Testis (tissue), 3 donors: ENCODE results near the gene ARHGAP30. TPM values are rescaled to one million over a fixed set of nuclear protein-coding genes. Genes with fewer than 3 reads are reported as not detected.

Source experiments
- DNase-seq: peaks from one replicate; pipeline ENCODE4 v3.0.0-alpha.2; 2019
- H3K27ac ChIP-seq, 2 donors: fragments of 200-600 bp; sonication (generic); one replicate each; pipeline ENCODE4 v1.5.1; 2019
- H3K27me3 ChIP-seq: fragments of 200-600 bp; sonication (generic); one replicate; pipeline ENCODE4 v1.5.1; 2019
- H3K36me3 ChIP-seq: fragments of 200-600 bp; sonication (generic); one replicate; pipeline ENCODE4 v1.5.1; 2017; ENCODE audit warnings: low read depth; ENCODE audit errors: missing control alignments
- H3K4me1 ChIP-seq: fragments of 200-600 bp; sonication (generic); one replicate; pipeline ENCODE4 v1.5.1; 2019
- H3K4me3 ChIP-seq, 2 donors: fragments of 200-600 bp; sonication (generic); one replicate each; pipeline ENCODE4 v1.5.1; 2017 to 2019
- H3K9me3 ChIP-seq: fragments of 200-600 bp; sonication (generic); one replicate; pipeline ENCODE4 v1.5.1; 2017
- POLR2A ChIP-seq: fragments of 450-650 bp; IDR thresholded peaks from one replicate; pipeline ENCODE4 v1.6.1; 2017; ENCODE audit warnings: antibody characterized with exemption, mild to moderate bottlenecking, moderate library complexity
- WGBS, 2 donors: methylation state at CpG; one replicate each; pipeline ENCODE4 v1.1.5; 2018; 5-methylcytosine and 5-hydroxymethylcytosine counted together
- intact Hi-C: fragments of 100-400 bp; cut with DNase I; formaldehyde crosslinking; loops from one replicate; pipeline ENCODE4 v1.15.1; 2023; ENCODE audit warnings: low total_unique reads
- polyA plus RNA-seq: library from polyadenylated mRNA; stranded (reverse); fragments of 350-450 nt; fragmentation: Illumina TruSeq; extraction: RNeasy Lipid Tissue Mini Kit (QIAGEN cat#74804); gene quantifications from one replicate; pipeline ENCODE4 v1.2.3, GENCODE V29; 2014; ENCODE audit warnings: low read depth, low replicate concordance; ENCODE audit not compliant: insufficient read depth
- small RNA-seq, 2 donors: library from RNA; depleted of rRNA; stranded (forward); fragments of <200 nt; gene quantifications; one replicate each; pipeline ENCODE3, GENCODE V24; 2016
- total RNA-seq, 2 donors: library from RNA; depleted of rRNA; stranded (reverse); fragments of >200 nt; gene quantifications; one replicate each; pipeline ENCODE4 v1.2.3, GENCODE V29; 2016
- TF ChIP-seq, protein P1 (sequence below), 3 experiments: fragments of 450-650 bp in 2 of 3; fragments of 200-600 bp in 1 of 3; sonication (generic) in 1 of 3; IDR thresholded peaks; one replicate each; pipeline ENCODE4 v1.5.1; 2016 to 2019; ENCODE audit warnings: antibody characterized with exemption in 3 of 3, mild to moderate bottlenecking in 2 of 3, moderate library complexity in 1 of 3

The ARHGAP30 gene
- total and polyA plus RNA-seq, 3 donors from 2014 or later: 0.79 to 5.4 (median 1.6) TPM

DNA sequence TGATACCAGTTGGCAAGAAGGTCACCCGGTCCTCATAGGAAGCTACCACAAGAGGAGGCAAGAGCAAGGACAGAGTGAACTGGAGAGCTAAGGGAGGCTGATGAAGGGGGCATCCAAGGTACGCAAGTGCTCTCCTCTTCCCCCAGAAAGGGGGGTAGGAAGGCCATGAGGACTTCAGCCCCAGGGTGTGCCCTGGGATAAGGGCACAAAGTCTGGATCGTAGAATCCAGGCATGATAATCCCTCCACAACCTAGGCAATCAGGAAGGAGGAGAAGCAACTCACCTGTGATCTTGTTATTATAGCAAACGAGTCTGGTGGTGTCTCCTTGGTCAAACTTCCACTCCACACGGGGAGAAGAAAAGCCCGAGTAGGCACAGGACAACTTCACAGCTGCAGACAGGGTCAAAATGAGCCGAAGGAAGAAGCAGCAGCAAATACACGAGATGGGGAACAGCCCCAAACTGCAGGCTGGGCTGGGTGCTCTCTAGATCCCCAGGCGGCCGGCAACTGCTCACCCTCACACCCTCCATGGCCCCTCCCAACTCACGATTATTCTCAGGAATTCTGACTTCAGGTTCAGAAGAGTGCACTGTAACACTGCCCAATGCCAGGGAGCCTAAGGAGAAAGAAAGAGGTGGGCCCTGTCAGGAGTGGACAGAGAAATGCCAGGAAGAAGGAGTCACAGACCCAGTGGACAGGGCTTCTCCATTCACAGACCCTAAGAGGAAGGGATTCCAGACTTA, 68.8 kb downstream of the ARHGAP30 start:
- H3K36me3 ChIP-seq: no peaks in the 10 kb centered on the region
- no peaks in the 10 kb centered on the region for H3K4me1 ChIP-seq
- no peak for TF ChIP-seq POLR2A
- TF ChIP-seq, protein P1, sequence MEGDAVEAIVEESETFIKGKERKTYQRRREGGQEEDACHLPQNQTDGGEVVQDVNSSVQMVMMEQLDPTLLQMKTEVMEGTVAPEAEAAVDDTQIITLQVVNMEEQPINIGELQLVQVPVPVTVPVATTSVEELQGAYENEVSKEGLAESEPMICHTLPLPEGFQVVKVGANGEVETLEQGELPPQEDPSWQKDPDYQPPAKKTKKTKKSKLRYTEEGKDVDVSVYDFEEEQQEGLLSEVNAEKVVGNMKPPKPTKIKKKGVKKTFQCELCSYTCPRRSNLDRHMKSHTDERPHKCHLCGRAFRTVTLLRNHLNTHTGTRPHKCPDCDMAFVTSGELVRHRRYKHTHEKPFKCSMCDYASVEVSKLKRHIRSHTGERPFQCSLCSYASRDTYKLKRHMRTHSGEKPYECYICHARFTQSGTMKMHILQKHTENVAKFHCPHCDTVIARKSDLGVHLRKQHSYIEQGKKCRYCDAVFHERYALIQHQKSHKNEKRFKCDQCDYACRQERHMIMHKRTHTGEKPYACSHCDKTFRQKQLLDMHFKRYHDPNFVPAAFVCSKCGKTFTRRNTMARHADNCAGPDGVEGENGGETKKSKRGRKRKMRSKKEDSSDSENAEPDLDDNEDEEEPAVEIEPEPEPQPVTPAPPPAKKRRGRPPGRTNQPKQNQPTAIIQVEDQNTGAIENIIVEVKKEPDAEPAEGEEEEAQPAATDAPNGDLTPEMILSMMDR (IDR thresholded peaks at IDR 0.05): no peak
- H3K4me3 ChIP-seq: no peak overlapping the region
- DNase-seq: no peak
- H3K9me3 ChIP-seq: no peaks in the 10 kb centered on the region
- WGBS, 2 donors: 82 to 83% methylated on average over 11 of the region's 11 CpGs
- H3K27me3 ChIP-seq: no peaks in the 10 kb centered on the region
- no peak overlapping the region for H3K27ac ChIP-seq
- intact Hi-C loops: no loop called here

DNA sequence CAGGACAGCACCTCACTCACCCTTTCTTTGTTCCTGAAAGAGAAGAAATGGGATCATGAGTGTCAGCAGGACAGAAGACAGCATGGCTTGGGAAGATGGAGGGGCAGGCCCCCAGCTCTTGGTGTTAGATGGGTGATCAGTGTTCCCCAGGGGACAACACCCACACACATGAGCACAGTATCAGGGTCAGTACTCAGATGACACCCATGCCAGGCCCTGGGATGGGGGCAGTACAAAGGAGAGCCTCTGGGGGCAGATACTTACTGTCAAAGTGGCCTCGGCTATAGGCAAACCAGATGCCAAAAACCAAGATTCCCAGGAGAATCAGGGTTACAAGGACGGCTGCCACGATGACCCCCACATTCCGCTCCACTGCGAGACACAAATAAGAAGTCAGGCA, 70.3 kb downstream of the ARHGAP30 start:
- H3K27ac ChIP-seq: no peak overlapping the region
- intact Hi-C loops: loop anchor here (10.0 kb wide), 1 partner anchor 95 kb away; the partner anchor contains the start of gene KLHDC9
- H3K4me1 ChIP-seq: no peaks in the 10 kb centered on the region
- no peaks in the 10 kb centered on the region for H3K36me3 ChIP-seq
- WGBS, 2 donors: 68 to 91% methylated on average over 5 of the region's 5 CpGs
- no peaks in the 10 kb centered on the region for H3K27me3 ChIP-seq
- DNase-seq: no peak
- no peak overlapping the region for H3K4me3 ChIP-seq
- no peak for TF ChIP-seq POLR2A
- TF ChIP-seq, protein P1 (IDR thresholded peaks at IDR 0.05): no peak
- no peaks in the 10 kb centered on the region for H3K9me3 ChIP-seq

DNA sequence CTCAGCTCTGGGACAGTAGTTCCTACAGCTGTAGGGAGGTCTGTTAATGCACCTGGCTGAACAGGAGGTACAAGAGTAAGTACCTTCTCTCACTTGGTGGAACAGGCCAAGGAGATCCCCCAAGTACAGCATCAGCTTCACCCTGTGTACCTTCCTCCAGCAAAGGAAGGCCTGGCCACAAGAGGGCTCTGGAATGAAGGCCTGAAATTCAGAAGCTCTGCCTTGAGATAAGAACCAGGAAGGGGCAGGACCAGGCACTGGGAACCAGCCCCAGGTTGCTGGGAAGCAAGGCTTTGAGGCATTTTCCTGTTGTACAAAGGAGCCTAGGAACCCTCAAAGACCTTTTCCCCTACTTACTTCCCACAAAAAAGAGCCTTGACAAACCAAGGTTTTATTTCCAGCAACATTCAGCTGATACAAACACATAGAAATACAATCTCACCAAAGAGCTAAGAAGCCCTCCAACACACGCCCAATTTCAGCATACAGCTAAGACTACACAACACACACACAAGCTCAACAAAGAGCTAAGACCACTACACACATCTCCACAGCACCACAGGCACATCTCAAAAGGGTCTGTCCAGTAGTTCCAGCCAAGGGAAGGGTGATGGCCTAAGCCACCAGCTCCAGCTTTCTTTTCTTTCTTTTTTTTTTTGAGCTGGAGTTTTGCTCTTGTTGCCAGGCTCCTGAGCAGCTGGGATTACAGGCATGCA, 72.2 kb downstream of the ARHGAP30 start:
- H3K9me3 ChIP-seq: no peaks in the 10 kb centered on the region

More for the DNA sequence above, 72.2 kb downstream of the ARHGAP30 start:
- peak; percentile 79 for DNase-seq
- H3K4me3 ChIP-seq: no peak overlapping the region
- 70 to 86% methylated on average over 1 of the region's 1 CpG for WGBS, 2 donors
- H3K27ac ChIP-seq: peak overlapping the region in 1 of 2 donors; percentile 30
- no peaks in the 10 kb centered on the region for H3K27me3 ChIP-seq
- no peaks in the 10 kb centered on the region for H3K4me1 ChIP-seq
- TF ChIP-seq POLR2A: no peak
- TF ChIP-seq, protein P1 (IDR thresholded peaks at IDR 0.05): peak; percentile 40 to 57 (median 49)
- H3K36me3 ChIP-seq: no peaks in the 10 kb centered on the region
- intact Hi-C loops: loop anchor here (10.0 kb wide), 1 partner anchor 97 kb away; the partner anchor contains the start of gene KLHDC9

Small RNA genes lying within 50 kb of the gene (small RNA-seq; reads per million reads assigned to genes)
- gene AL591806.2: 0 reads per million in 2 donors

Other genes with a start within 250 kb of the ARHGAP30 start
- 1 to 10 TPM; 1.4 to 2.3 TPM for gene CD244, start 207.0 kb downstream of the ARHGAP30 start, total RNA-seq
- 2.4 TPM for gene CD244, start 207.0 kb downstream of the ARHGAP30 start, polyA plus RNA-seq
- gene ITLN1, start 184.7 kb downstream of the ARHGAP30 start, total RNA-seq: 1 to 10 TPM; 2.3 to 8.8 TPM
- gene ITLN1, start 184.7 kb downstream of the ARHGAP30 start, polyA plus RNA-seq: 45.8 TPM
- 1 to 10 TPM in 1 of 2 donors, not detected in 1; 6.4 TPM for gene ITLN2, start 115.1 kb downstream of the ARHGAP30 start, total RNA-seq
- gene ITLN2, start 115.1 kb downstream of the ARHGAP30 start, polyA plus RNA-seq: 1.5 TPM
- gene F11R, start 48.7 kb downstream of the ARHGAP30 start, total RNA-seq: 10 to 100 TPM; 34.5 to 38.3 TPM
- 54.0 TPM for gene F11R, start 48.7 kb downstream of the ARHGAP30 start, polyA plus RNA-seq
- gene TSTD1, start 30.9 kb downstream of the ARHGAP30 start, total RNA-seq: 100 to 1,000 TPM; 100 to 103 TPM
- gene TSTD1, start 30.9 kb downstream of the ARHGAP30 start, polyA plus RNA-seq: 52.2 TPM
- 10 to 100 TPM; 50.8 to 61.9 TPM for gene USF1, start 23.9 kb downstream of the ARHGAP30 start, total RNA-seq
- 38.8 TPM for gene USF1, start 23.9 kb downstream of the ARHGAP30 start, polyA plus RNA-seq
- gene NECTIN4, start 19.7 kb upstream of the ARHGAP30 start, total RNA-seq: 1 to 10 TPM in 1 of 2 donors, under 1 TPM in 1; 0.63 to 1.2 TPM
- 1.3 TPM for gene NECTIN4, start 19.7 kb upstream of the ARHGAP30 start, polyA plus RNA-seq
- 10 to 100 TPM; 55.8 to 57.2 TPM for gene KLHDC9, start 28.5 kb upstream of the ARHGAP30 start, total RNA-seq
- gene KLHDC9, start 28.5 kb upstream of the ARHGAP30 start, polyA plus RNA-seq: 144 TPM
- 10 to 100 TPM; 76.8 to 88.6 TPM for gene PFDN2, start 48.1 kb upstream of the ARHGAP30 start, total RNA-seq
- gene PFDN2, start 48.1 kb upstream of the ARHGAP30 start, polyA plus RNA-seq: 96.3 TPM
- gene NIT1, start 48.2 kb upstream of the ARHGAP30 start, total RNA-seq: 10 to 100 TPM; 44.8 to 51.1 TPM
- 51.1 TPM for gene NIT1, start 48.2 kb upstream of the ARHGAP30 start, polyA plus RNA-seq
- gene DEDD, start 62.8 kb upstream of the ARHGAP30 start, total RNA-seq: 10 to 100 TPM; 53.8 to 54.0 TPM
- 92.7 TPM for gene DEDD, start 62.8 kb upstream of the ARHGAP30 start, polyA plus RNA-seq
- gene UFC1, start 84.1 kb upstream of the ARHGAP30 start, total RNA-seq: 10 to 100 TPM; 36.9 to 68.3 TPM
- gene UFC1, start 84.1 kb upstream of the ARHGAP30 start, polyA plus RNA-seq: 129 TPM
- gene USP21, start 89.6 kb upstream of the ARHGAP30 start, total RNA-seq: 10 to 100 TPM; 49.5 to 51.2 TPM
- 45.6 TPM for gene USP21, start 89.6 kb upstream of the ARHGAP30 start, polyA plus RNA-seq
- 10 to 100 TPM; 19.5 to 24.8 TPM for gene PPOX, start 96.5 kb upstream of the ARHGAP30 start, total RNA-seq
- gene PPOX, start 96.5 kb upstream of the ARHGAP30 start, polyA plus RNA-seq: 20.5 TPM
- gene B4GALT3, start 107.6 kb upstream of the ARHGAP30 start, total RNA-seq: 10 to 100 TPM; 46.3 to 62.2 TPM
- 56.2 TPM for gene B4GALT3, start 107.6 kb upstream of the ARHGAP30 start, polyA plus RNA-seq
- gene ADAMTS4, start 129.2 kb upstream of the ARHGAP30 start, total RNA-seq: 1 to 10 TPM; 2.4 to 3.2 TPM
- 2.7 TPM for gene ADAMTS4, start 129.2 kb upstream of the ARHGAP30 start, polyA plus RNA-seq
- gene NDUFS2, start 132.5 kb upstream of the ARHGAP30 start, total RNA-seq: 100 to 1,000 TPM; 117 to 129 TPM
- gene NDUFS2, start 132.5 kb upstream of the ARHGAP30 start, polyA plus RNA-seq: 82.9 TPM
- 10 to 100 TPM in 1 of 2 donors, 1 to 10 TPM in 1; 2.1 to 13.3 TPM for gene FCER1G, start 145.4 kb upstream of the ARHGAP30 start, total RNA-seq
- 60.9 TPM for gene FCER1G, start 145.4 kb upstream of the ARHGAP30 start, polyA plus RNA-seq
- not detected for gene APOA2, start 153.7 kb upstream of the ARHGAP30 start, total RNA-seq
- gene APOA2, start 153.7 kb upstream of the ARHGAP30 start, polyA plus RNA-seq: 1.6 TPM
- gene TOMM40L, start 156.2 kb upstream of the ARHGAP30 start, total RNA-seq: 1 to 10 TPM; 4.7 to 6.0 TPM
- 7.5 TPM for gene TOMM40L, start 156.2 kb upstream of the ARHGAP30 start, polyA plus RNA-seq
- gene NR1I3, start 168.3 kb upstream of the ARHGAP30 start, total RNA-seq: under 1 TPM; 0.31 to 0.68 TPM
- gene NR1I3, start 168.3 kb upstream of the ARHGAP30 start, polyA plus RNA-seq: 0.57 TPM
- gene PCP4L1, start 188.9 kb upstream of the ARHGAP30 start, total RNA-seq: 1 to 10 TPM in 1 of 2 donors, under 1 TPM in 1; 0.79 to 3.0 TPM
- gene PCP4L1, start 188.9 kb upstream of the ARHGAP30 start, polyA plus RNA-seq: 4.3 TPM
- gene MPZ, start 240.1 kb upstream of the ARHGAP30 start, total RNA-seq: 1 to 10 TPM; 2.3 to 4.2 TPM
- gene MPZ, start 240.1 kb upstream of the ARHGAP30 start, polyA plus RNA-seq: 4.7 TPM
- gene SDHC, start 244.5 kb upstream of the ARHGAP30 start, total RNA-seq: 10 to 100 TPM; 55.3 to 84.2 TPM
- 188 TPM for gene SDHC, start 244.5 kb upstream of the ARHGAP30 start, polyA plus RNA-seq